ENCODE data around the gene ERC1.
"Not testable (repeated sequence)": the region's sequence is repeated elsewhere in the genome, so short reads cannot be mapped to it uniquely, and the experiment has no call there.

The ERC1 gene

GRCh38 chr12:1197264-1198018 is 206.4 kb downstream of the ERC1 start:
- Histone ChIP-seq H3K9ac (ENCODE audit: low read length) (no peak overlapping the region), H3K9me2 (replicated peaks; ENCODE audit: insufficient read depth, low read length) (no peaks in the 10 kb centered on the region), H3K27ac (ENCODE audit: low read length) (no peak overlapping the region), H2AFZ (ENCODE audit: low read length) (no peak overlapping the region), H3K4me1 (ENCODE audit: low read length) (0 out of 2 replicates have a peak, but pooled peaks cover 1% of the 10 kb centered on the region), H3K4me3 (ENCODE audit: low read length) (no peak overlapping the region), H3K9me3 (replicated peaks; ENCODE audit: insufficient read depth, low read length) (no peaks in the 10 kb centered on the region), H3F3A (ENCODE audit: insufficient read depth, low read length) (no peaks in the 10 kb centered on the region), H3K27me3 (replicated peaks; ENCODE audit: insufficient read depth, low read length) (no peaks in the 10 kb centered on the region), H3K36me3 (replicated peaks; ENCODE audit: insufficient read depth, low read length) (0 out of 2 replicates have a peak, but pooled peaks cover 4% of the 10 kb centered on the region), H3K79me2 (ENCODE audit: low read length) (no peaks in the 10 kb centered on the region; the same call in 1 of the 2 replicates), H3K4me2 (ENCODE audit: low read depth, low read length) (no peak overlapping the region), H4K20me1 (ENCODE audit: insufficient read depth, low read length) (no peaks in the 10 kb centered on the region)
- no peak for TF ChIP-seq CTCF (IDR thresholded peaks at IDR 0.05; ENCODE audit: low read length)
- no peak for TF ChIP-seq EZH2phosphoT487 (IDR thresholded peaks at IDR 0.05; ENCODE audit: low read length)
- TF ChIP-seq EZH2 (optimal IDR thresholded peaks at IDR 0.05; ENCODE audit: low read depth, low read length): no peak
- DNase-seq: no peak

- H2AFZ ChIP-seq (ENCODE audit: low read length); H3K4me3 ChIP-seq (ENCODE audit: low read length); H3K9ac ChIP-seq (ENCODE audit: low read length); H3K27me3 ChIP-seq (replicated peaks; ENCODE audit: insufficient read depth, low read length); H3F3A ChIP-seq (ENCODE audit: insufficient read depth, low read length); H3K36me3 ChIP-seq (replicated peaks; ENCODE audit: insufficient read depth, low read length); H4K20me1 ChIP-seq (ENCODE audit: insufficient read depth, low read length); H3K79me2 ChIP-seq (ENCODE audit: low read length); H3K4me2 ChIP-seq (ENCODE audit: low read depth, low read length); H3K9me2 ChIP-seq (replicated peaks; ENCODE audit: insufficient read depth, low read length); H3K9me3 ChIP-seq (replicated peaks; ENCODE audit: insufficient read depth, low read length); H3K4me1 ChIP-seq (ENCODE audit: low read length); DNase-seq; H3K27ac ChIP-seq (ENCODE audit: low read length): not testable (repeated sequence)
Observed at GRCh38 chr12:1198854-1199253, 207.8 kb downstream of the ERC1 start.

GRCh38 chr12:1199700-1200099 is 208.7 kb downstream of the ERC1 start:
- no peak overlapping the region for H2AFZ ChIP-seq (ENCODE audit: low read length)
- H3K27me3 ChIP-seq (replicated peaks; ENCODE audit: insufficient read depth, low read length): no peaks in the 10 kb centered on the region
- no peak overlapping the region for H3K9ac ChIP-seq (ENCODE audit: low read length)
- no peak overlapping the region for H3K27ac ChIP-seq (ENCODE audit: low read length)
- H3F3A ChIP-seq (ENCODE audit: insufficient read depth, low read length): peaks cover 6% of the 10 kb centered on the region
- no peak for DNase-seq
- H3K4me1 ChIP-seq (ENCODE audit: low read length): peaks cover 12% of the 10 kb centered on the region
- H3K79me2 ChIP-seq (ENCODE audit: low read length): no peaks in the 10 kb centered on the region; the same call in 1 of the 2 replicates
- H3K9me2 ChIP-seq (replicated peaks; ENCODE audit: insufficient read depth, low read length): no peaks in the 10 kb centered on the region
- no peak overlapping the region for H3K4me3 ChIP-seq (ENCODE audit: low read length)
- H3K36me3 ChIP-seq (replicated peaks; ENCODE audit: insufficient read depth, low read length): 0 out of 2 replicates have a peak, but pooled peaks cover 4% of the 10 kb centered on the region
- H4K20me1 ChIP-seq (ENCODE audit: insufficient read depth, low read length): no peaks in the 10 kb centered on the region
- H3K9me3 ChIP-seq (replicated peaks; ENCODE audit: insufficient read depth, low read length): no peaks in the 10 kb centered on the region
- TF ChIP-seq EZH2phosphoT487 (IDR thresholded peaks at IDR 0.05; ENCODE audit: low read length): no peak
- no peak for TF ChIP-seq EZH2 (optimal IDR thresholded peaks at IDR 0.05; ENCODE audit: low read depth, low read length)
- no peak for TF ChIP-seq CTCF (IDR thresholded peaks at IDR 0.05; ENCODE audit: low read length)
- no peak overlapping the region for H3K4me2 ChIP-seq (ENCODE audit: low read depth, low read length)

GRCh38 chr12:1201030-1201429 is 210.0 kb downstream of the ERC1 start:
- no peak overlapping the region for H3K4me3 ChIP-seq (ENCODE audit: low read length)
- peaks cover 7% of the 10 kb centered on the region for H3F3A ChIP-seq (ENCODE audit: insufficient read depth, low read length)
- TF ChIP-seq CTCF (IDR thresholded peaks at IDR 0.05; ENCODE audit: low read length): no peak
- no peak for TF ChIP-seq EZH2 (optimal IDR thresholded peaks at IDR 0.05; ENCODE audit: low read depth, low read length)
- no peak for TF ChIP-seq EZH2phosphoT487 (IDR thresholded peaks at IDR 0.05; ENCODE audit: low read length)
- no peaks in the 10 kb centered on the region; the same call in 1 of the 2 replicates for H3K79me2 ChIP-seq (ENCODE audit: low read length)
- no peaks in the 10 kb centered on the region for H3K9me2 ChIP-seq (replicated peaks; ENCODE audit: insufficient read depth, low read length)
- H3K27ac ChIP-seq (ENCODE audit: low read length): no peak overlapping the region
- H3K27me3 ChIP-seq (replicated peaks; ENCODE audit: insufficient read depth, low read length): no peaks in the 10 kb centered on the region
- DNase-seq: no peak
- no peak overlapping the region for H3K4me2 ChIP-seq (ENCODE audit: low read depth, low read length)
- no peaks in the 10 kb centered on the region for H4K20me1 ChIP-seq (ENCODE audit: insufficient read depth, low read length)
- no peak overlapping the region for H3K9ac ChIP-seq (ENCODE audit: low read length)
- H3K4me1 ChIP-seq (ENCODE audit: low read length): peaks cover 12% of the 10 kb centered on the region
- H3K9me3 ChIP-seq (replicated peaks; ENCODE audit: insufficient read depth, low read length): no peaks in the 10 kb centered on the region
- 0 out of 2 replicates have a peak, but pooled peaks cover 4% of the 10 kb centered on the region for H3K36me3 ChIP-seq (replicated peaks; ENCODE audit: insufficient read depth, low read length)
- no peak overlapping the region for H2AFZ ChIP-seq (ENCODE audit: low read length)

Data from MM.1S (cell line).